HG02763 (cell line): ENCODE measurements around the gene IZUMO1R.
"Not testable (repeated sequence)": the region's sequence is repeated elsewhere in the genome, so short reads cannot be mapped to it uniquely, and the experiment has no call there.

ENCODE experiments used
- ATAC-seq: cut with Tn5 transposase; IDR thresholded peaks from one replicate; pipeline ENCODE4 v1.9.1; 2021; ENCODE audit warnings: mild to moderate bottlenecking, moderate library complexity; ENCODE audit not compliant: unreplicated experiment

The IZUMO1R gene

GRCh38 chr11:94325681-94326080 lies 21.3 kb downstream of the IZUMO1R start:
- ATAC-seq: peak; percentile 74

DNA sequence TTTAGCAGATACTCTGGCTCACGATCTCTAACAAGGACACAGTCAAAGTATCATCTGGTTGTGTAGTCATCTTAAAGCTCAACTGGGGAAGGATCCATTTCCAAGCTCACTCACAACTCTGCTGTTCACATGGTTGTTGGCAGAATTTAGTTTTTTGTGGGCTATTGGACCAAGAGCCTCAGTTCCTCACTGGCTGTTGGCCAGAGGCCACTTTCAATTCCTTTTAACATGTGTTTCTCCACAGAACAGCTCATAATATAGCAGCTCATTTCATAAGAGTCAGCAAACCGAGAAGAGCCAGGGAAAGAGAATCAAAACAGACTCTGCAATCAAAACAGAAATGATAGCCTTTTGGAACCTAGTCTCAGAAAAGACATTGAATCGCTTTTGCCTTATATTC lies 22.6 kb downstream of the IZUMO1R start:
- no peak for ATAC-seq

DNA sequence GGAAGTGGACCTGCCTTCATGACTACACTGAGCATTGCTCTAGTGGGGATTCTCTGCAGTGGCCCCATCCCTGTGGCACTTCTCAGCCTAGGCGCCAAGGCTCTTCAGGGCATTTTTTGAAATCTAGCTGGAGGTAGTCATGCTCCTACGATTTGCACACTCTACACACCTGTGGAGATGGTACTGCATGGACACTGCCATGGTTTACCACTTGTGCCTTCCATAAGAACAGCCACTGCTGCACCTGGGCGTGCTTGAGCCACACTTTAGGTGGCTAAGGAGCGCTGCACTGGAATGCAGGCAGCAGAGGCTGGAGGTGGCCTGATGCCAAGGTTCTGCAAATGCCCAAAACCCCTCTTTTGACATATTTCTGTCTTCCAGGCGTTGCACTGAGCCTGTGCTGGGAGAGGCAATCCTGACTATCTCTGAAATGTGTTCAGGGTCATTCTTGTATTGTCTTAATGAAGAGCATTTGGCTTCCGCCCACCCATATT lies 24.3 kb downstream of the IZUMO1R start:
- no peak for ATAC-seq

GRCh38 chr11:94329501-94329900 lies 25.1 kb downstream of the IZUMO1R start:
- ATAC-seq: no peak

DNA sequence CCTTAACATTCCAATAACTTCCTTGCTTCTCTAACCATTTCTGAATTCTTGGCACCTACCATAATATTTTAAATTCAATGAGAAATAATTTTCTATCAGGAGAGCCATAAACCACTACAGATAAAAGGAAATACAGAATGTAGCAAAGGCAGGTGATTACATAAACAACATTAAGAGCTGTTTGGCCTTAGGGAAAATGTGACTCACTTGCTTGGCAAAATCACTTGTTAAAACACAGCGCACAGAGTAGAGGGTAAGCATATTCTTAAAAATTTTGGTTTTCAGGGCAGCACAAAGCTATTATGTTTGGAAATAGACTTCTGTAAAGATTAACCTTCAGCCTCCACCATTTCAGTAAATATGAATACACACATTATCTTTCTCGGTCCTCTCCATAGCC lies 26.4 kb downstream of the IZUMO1R start:
- ATAC-seq: no peak

DNA sequence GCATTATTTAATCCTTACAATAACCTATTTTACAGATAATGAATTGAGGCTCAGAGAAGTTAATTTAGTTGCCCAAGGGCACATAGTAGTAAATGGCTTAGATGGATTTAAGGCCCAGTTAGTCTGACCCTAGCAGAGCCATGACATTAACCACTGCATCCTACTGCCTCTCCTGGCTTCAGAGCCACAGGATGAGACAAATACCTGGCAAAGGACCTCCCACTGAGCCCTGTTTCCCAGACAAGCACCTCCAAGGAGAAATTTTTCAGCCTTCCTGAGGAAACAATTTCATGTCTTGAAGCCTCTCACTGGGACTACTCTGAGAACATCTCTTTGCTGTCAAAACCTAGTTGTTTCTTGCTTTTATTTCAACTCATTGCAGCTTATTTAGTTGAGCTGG lies 28.4 kb downstream of the IZUMO1R start:
- no peak for ATAC-seq

DNA sequence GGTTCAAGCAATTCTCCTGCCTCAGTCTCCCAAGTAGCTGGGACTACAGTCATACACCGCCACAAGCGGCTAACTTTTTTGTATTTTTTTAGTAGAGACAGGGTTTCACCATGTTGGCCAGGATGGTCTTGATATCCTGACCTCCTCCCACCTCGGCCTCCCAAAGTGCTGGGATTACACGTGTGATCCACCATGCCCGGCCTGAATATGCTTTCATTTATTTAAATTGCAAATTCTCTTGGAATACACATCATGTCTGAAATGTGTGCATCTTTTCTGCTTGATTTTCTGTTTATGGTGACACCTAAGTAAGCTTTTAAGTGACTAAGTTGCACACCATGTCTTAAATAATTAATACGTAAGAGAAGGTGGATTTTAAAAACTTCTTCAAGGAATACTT lies 31.7 kb downstream of the IZUMO1R start:
- no peak for ATAC-seq

DNA sequence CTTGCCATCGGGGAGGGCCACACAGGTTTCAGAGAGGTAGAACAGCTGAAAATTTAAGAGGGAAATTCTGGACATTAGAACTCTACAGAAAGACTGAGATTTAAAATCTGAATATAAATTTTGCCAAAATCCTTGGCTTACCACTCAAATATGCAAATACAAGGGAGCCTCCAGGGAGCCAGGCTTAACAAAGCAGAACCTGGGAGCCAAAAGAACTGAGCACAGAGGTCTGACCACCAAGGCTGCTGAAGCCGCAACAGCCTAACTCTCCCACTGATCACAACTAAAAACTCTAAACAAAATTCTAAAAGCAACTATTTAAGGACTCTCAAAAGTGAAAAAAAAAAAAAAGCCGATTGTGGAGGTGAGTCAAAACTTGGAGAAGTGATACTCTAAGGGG lies 34.3 kb downstream of the IZUMO1R start:
- no peak for ATAC-seq

GRCh38 chr11:94342250-94342649 lies 37.9 kb downstream of the IZUMO1R start:
- no peak for ATAC-seq

DNA sequence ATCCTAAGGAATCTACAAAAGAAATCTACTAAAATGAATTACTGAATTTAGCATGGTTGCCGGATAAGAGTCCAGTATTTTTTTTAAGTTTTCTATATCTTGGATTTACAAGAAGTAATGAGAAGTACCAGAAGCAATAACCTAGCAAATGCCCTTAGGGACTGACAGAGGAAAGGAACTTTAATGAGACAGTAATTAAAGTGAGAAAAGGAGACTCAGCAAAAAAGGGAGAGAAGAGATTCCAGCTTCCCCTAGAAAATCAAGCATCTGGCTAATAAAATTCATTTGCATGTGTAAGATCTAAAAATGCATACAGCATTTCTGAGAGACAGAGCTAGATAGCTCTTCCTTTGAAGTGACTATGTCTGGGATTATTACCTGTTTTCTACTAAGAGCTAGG lies 39.1 kb downstream of the IZUMO1R start:
- no peak for ATAC-seq

DNA sequence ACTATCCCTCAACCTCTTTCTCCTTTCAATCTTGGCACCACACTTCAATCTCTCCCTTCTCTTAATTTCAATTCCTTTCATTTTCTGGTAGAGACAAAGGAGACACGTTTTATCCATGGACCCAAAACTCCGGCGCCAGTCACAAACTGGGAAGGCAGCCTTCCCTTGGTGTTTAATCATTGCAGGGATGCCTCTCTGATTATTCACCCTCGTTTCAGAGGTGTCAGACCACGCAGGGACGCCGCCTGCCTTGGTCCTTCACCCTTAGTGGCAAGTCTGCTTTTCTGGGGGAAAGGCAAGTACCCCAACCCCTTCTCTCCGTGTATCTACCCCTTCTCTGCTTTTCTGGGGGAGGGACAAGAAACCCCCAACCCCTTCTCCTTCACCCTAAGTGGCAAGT lies 41.9 kb downstream of the IZUMO1R start:
- ATAC-seq: not testable (repeated sequence)

GRCh38 chr11:94350850-94351563 lies 46.6 kb downstream of the IZUMO1R start:
- ATAC-seq: not testable (repeated sequence)
